Calu3 (cell line): ENCODE results near the gene PJA2. TPM values are rescaled to one million over a fixed set of nuclear protein-coding genes. Genes with fewer than 3 reads are reported as not detected.

Source experiments
- BruUV-seq: library from RNA; stranded (reverse); fragments of 400-500 nt; replicated peaks from 2 replicates; lab custom pipeline; 2021; lab: Mats Ljungman, UMichigan
- CTCF ChIA-PET: fragments of 300-600 bp; sonication (Branson Sonifier 250); formaldehyde crosslinking; loops from one replicate; lab custom pipeline; 2022; ENCODE audit warnings: antibody characterized with exemption; lab: Charles Lee
- DNase-seq: peaks from one replicate; pipeline ENCODE4 v3.0.0; 2022
- H3K27ac Mint-ChIP-seq: one replicate; pipeline ENCODE4 v1.8.0; 2022; ENCODE audit warnings: mixed read lengths; ENCODE audit not compliant: unreplicated experiment
- H3K27me3 Mint-ChIP-seq: one replicate; pipeline ENCODE4 v1.8.0; 2022; ENCODE audit warnings: mixed read lengths; ENCODE audit not compliant: unreplicated experiment
- H3K36me3 Mint-ChIP-seq: one replicate; pipeline ENCODE4 v1.8.0; 2022; ENCODE audit warnings: mild to moderate bottlenecking, moderate library complexity, mixed read lengths; ENCODE audit not compliant: insufficient read depth, unreplicated experiment
- H3K4me1 Mint-ChIP-seq: one replicate; pipeline ENCODE4 v1.8.0; 2022; ENCODE audit warnings: mild to moderate bottlenecking, low read depth, mixed read lengths; ENCODE audit not compliant: unreplicated experiment
- H3K4me3 Mint-ChIP-seq: one replicate; pipeline ENCODE4 v1.8.0; 2022; ENCODE audit warnings: mild to moderate bottlenecking, low read depth, moderate library complexity, mixed read lengths; ENCODE audit not compliant: unreplicated experiment
- H3K9me3 Mint-ChIP-seq: one replicate; pipeline ENCODE4 v1.8.0; 2022; ENCODE audit warnings: low read depth, mixed read lengths; ENCODE audit not compliant: unreplicated experiment
- intact Hi-C: fragments of 100-400 bp; cut with micrococcal nuclease; formaldehyde crosslinking; loops from one replicate; pipeline ENCODE4 v1.10.0; 2022; ENCODE audit not compliant: unreplicated experiment
- total RNA-seq: library from RNA; stranded (reverse); gene quantifications from 2 replicates; pipeline ENCODE4 v1.2.3, GENCODE V29; 2022
- TF ChIP-seq, protein P1 (sequence below): fragments of 200-600 bp; IDR thresholded peaks from one replicate; pipeline ENCODE4 v1.8.0; 2022; ENCODE audit warnings: antibody characterized with exemption; ENCODE audit not compliant: unreplicated experiment

The PJA2 gene
- total RNA-seq, 1 experiment from 2014 or later, result 89.0 TPM

DNA sequence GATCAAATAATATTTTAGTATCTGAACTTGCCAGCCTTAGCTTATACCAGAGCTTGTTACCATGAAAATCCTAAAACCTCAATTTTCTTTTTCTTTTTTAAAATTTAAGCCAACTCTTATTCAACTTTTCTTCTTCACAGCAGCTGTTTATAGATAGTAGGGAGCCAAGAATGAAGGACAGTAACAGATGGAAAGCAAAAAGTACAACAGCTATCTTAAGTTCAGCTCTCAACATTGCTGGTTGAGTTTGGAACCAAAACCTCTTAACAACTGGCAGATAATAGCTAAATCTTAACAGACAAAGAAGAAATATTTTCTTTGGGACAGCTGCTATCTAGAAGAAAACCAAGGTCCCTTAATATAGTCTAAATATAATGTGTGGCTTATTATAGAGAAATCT, 74.7 kb downstream of the PJA2 start:
- peaks cover 8% of the 10 kb centered on the region for H3K4me1 Mint-ChIP-seq
- TF ChIP-seq, protein P1, sequence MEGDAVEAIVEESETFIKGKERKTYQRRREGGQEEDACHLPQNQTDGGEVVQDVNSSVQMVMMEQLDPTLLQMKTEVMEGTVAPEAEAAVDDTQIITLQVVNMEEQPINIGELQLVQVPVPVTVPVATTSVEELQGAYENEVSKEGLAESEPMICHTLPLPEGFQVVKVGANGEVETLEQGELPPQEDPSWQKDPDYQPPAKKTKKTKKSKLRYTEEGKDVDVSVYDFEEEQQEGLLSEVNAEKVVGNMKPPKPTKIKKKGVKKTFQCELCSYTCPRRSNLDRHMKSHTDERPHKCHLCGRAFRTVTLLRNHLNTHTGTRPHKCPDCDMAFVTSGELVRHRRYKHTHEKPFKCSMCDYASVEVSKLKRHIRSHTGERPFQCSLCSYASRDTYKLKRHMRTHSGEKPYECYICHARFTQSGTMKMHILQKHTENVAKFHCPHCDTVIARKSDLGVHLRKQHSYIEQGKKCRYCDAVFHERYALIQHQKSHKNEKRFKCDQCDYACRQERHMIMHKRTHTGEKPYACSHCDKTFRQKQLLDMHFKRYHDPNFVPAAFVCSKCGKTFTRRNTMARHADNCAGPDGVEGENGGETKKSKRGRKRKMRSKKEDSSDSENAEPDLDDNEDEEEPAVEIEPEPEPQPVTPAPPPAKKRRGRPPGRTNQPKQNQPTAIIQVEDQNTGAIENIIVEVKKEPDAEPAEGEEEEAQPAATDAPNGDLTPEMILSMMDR, result no peak
- H3K4me3 Mint-ChIP-seq, result no peak overlapping the region
- peaks cover 39% of the 10 kb centered on the region for H3K36me3 Mint-ChIP-seq
- H3K9me3 Mint-ChIP-seq, result no peaks in the 10 kb centered on the region
- CTCF ChIA-PET, result no interaction called here
- BruUV-seq, result no TSS peak
- H3K27ac Mint-ChIP-seq, result no peak overlapping the region
- intact Hi-C loops, result no loop called here
- DNase-seq, result no peak
- H3K27me3 Mint-ChIP-seq, result no peaks in the 10 kb centered on the region

DNA sequence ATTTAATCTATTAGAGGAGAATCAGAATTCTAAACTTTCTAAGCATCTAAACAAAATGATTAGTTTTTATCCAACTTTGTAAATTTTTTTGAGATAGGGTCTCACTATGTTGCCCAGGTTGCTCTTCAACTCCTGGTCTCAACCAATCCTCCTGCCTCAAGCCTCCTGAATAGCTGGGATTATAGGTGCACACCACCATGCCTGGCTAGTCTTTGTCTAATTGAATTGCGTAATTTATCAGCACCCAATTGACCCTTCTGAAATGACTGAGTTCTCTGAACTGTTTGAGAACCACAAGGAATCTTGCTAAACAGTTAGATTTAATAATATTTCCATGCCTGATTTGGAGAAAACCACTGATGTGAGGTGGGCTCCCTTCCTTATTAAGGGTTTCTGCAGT, 75.7 kb downstream of the PJA2 start:
- Mint-ChIP-seq H3K27me3 (no peaks in the 10 kb centered on the region), H3K9me3 (no peaks in the 10 kb centered on the region), H3K4me3 (no peak overlapping the region), H3K27ac (no peak overlapping the region), H3K4me1 (peaks cover 9% of the 10 kb centered on the region), H3K36me3 (peaks cover 36% of the 10 kb centered on the region)
- no peak for DNase-seq
- intact Hi-C loops, result no loop called here
- no TSS peak for BruUV-seq
- CTCF ChIA-PET, result no interaction called here
- TF ChIP-seq, protein P1, result no peak

- H3K4me1 Mint-ChIP-seq, result peaks cover 28% of the 10 kb centered on the region
- CTCF ChIA-PET, result no interaction called here
- no peaks in the 10 kb centered on the region for H3K9me3 Mint-ChIP-seq
- no TSS peak for BruUV-seq
- H3K36me3 Mint-ChIP-seq, result peaks cover 13% of the 10 kb centered on the region
- no peak overlapping the region for H3K4me3 Mint-ChIP-seq
- DNase-seq, result no peak
- TF ChIP-seq, protein P1, result no peak
- no peaks in the 10 kb centered on the region for H3K27me3 Mint-ChIP-seq
- intact Hi-C loops, result no loop called here
- H3K27ac Mint-ChIP-seq, result no peak overlapping the region
Measured at GRCh38 chr5:109329333-109330237, 80.2 kb downstream of the PJA2 start.

DNA sequence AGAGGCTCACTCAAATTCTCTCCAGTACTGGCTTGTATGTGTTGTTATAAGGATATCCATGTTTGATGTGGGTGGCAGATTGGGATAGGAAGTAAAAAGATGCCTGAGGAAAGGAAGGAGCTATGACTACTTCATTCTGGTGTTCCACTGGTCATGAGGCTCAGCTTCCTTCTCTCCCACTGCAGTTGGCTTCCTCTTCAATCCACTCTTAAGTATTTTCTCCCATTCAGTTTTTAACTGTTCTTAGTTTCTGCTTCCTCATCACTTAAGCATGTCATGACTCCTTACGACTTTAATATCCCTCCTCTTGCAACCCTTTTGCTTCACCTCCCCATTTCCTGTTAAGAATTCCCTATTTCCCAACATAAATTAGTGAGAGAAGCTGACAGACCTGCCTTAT, 81.1 kb downstream of the PJA2 start:
- Mint-ChIP-seq H3K9me3 (no peaks in the 10 kb centered on the region), H3K4me1 (peaks cover 25% of the 10 kb centered on the region), H3K27me3 (no peaks in the 10 kb centered on the region), H3K27ac (no peak overlapping the region), H3K4me3 (no peak overlapping the region), H3K36me3 (peaks cover 13% of the 10 kb centered on the region)
- no TSS peak for BruUV-seq
- TF ChIP-seq, protein P1, result no peak
- CTCF ChIA-PET, result no interaction called here
- intact Hi-C loops, result no loop called here
- DNase-seq, result no peak
